HG03432 (cell line): ENCODE results near the gene CCDC88A.
"Not testable (repeated sequence)": the region's sequence is repeated elsewhere in the genome, so short reads cannot be mapped to it uniquely, and the experiment has no call there.

Experiments used
- ATAC-seq: cut with Tn5 transposase; IDR thresholded peaks from one replicate; pipeline ENCODE4 v1.9.1; 2021; ENCODE audit warnings: mild to moderate bottlenecking, moderate library complexity; ENCODE audit not compliant: unreplicated experiment

The CCDC88A gene

GRCh38 chr2:55419679-55420438 lies at the start of gene CCDC88A:
Gene CCDC88A, minus strand, starts transcription at chr2:55419856. Its CDS starts 777 bp downstream, at chr2:55419079.
- ATAC-seq = peak; percentile 87

GRCh38 chr2:55461679-55462078 lies 42.0 kb upstream of the CCDC88A start:
- ATAC-seq = no peak

- ATAC-seq = no peak
Measured at GRCh38 chr2:55460562-55460961, 40.9 kb upstream of the CCDC88A start.

GRCh38 chr2:55459714-55460274 lies 40.1 kb upstream of the CCDC88A start:
- no peak for ATAC-seq

- ATAC-seq = no peak
Measured at GRCh38 chr2:55459279-55459678, 39.6 kb upstream of the CCDC88A start.

GRCh38 chr2:55454121-55454520 lies 34.5 kb upstream of the CCDC88A start:
- ATAC-seq = no peak

- peak; percentile 70 for ATAC-seq
Measured at GRCh38 chr2:55452879-55453278, 33.2 kb upstream of the CCDC88A start.

- ATAC-seq = no peak
Measured at GRCh38 chr2:55451699-55452098, 32.0 kb upstream of the CCDC88A start.

- ATAC-seq = not testable (repeated sequence)
Measured at GRCh38 chr2:55450014-55450413, 30.4 kb upstream of the CCDC88A start.

GRCh38 chr2:55442045-55442760 lies 22.5 kb upstream of the CCDC88A start:
- not testable (repeated sequence) for ATAC-seq

GRCh38 chr2:55441280-55441892 lies 21.7 kb upstream of the CCDC88A start:
- ATAC-seq = no peak

GRCh38 chr2:55439101-55439397 lies 19.4 kb upstream of the CCDC88A start:
- no peak for ATAC-seq

GRCh38 chr2:55438391-55439100 lies 18.9 kb upstream of the CCDC88A start:
- no peak for ATAC-seq

GRCh38 chr2:55437515-55438390 lies 18.1 kb upstream of the CCDC88A start:
- no peak for ATAC-seq

GRCh38 chr2:55431982-55432627 lies 12.4 kb upstream of the CCDC88A start:
- ATAC-seq = peak; percentile 72

GRCh38 chr2:55430211-55430975 lies 10.7 kb upstream of the CCDC88A start:
- no peak for ATAC-seq

GRCh38 chr2:55428258-55428657 lies 8.6 kb upstream of the CCDC88A start:
- no peak for ATAC-seq

GRCh38 chr2:55425431-55425831 lies 5.8 kb upstream of the CCDC88A start:
- ATAC-seq = no peak
